Stimulated activated CD4-positive, alpha-beta T cell treated with anti-CD3 and anti-CD28 coated beads, Interleukin-2, amount 100 ng/mL, for 48 hours (primary cell): Measurements from ENCODE around the gene PRKAA2.
"Not testable (repeated sequence)": the region's sequence is repeated elsewhere in the genome, so short reads cannot be mapped to it uniquely, and the experiment has no call there.

Experiments used
- DNase-seq, 2 donors: peaks; one replicate each; pipeline ENCODE4 v3.0.0-alpha.2; 2020

The PRKAA2 gene

GRCh38 chr1:56644919-56645676, at the start of gene PRKAA2:
PRKAA2 (plus strand) TSS chr1:56645314; CDS start chr1:56645388, 74 bp downstream.
- DNase-seq = peak in 1 of 2 donors; percentile 8

- DNase-seq = not testable (repeated sequence)
Measured at GRCh38 chr1:56595397-56596191, 49.5 kb upstream of the PRKAA2 start.

- not testable (repeated sequence) for DNase-seq
Measured at GRCh38 chr1:56610097-56610496, 35.0 kb upstream of the PRKAA2 start.

GRCh38 chr1:56610770-56611169, 34.3 kb upstream of the PRKAA2 start:
- not testable (repeated sequence) for DNase-seq

DNA sequence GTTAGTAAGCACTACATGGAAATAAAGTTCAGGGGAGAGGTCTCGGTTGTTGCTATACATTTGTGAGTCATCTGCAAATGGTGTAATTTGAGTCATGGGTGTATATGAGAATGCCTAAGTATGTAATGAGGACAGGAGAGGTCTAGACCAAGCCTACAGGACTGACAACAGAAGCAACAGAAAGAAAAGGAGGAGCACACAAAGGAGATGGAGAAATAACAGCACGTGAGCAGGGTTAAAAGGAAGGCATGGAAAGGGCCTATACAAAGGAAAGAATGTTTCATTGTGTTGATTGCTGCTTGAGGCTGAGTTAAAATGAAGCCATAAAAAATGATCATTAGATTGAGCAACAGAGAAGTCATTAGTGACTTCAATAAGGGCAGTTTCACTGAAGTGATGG, 28.0 kb upstream of the PRKAA2 start:
- DNase-seq = no peak

- no peak for DNase-seq
Measured at GRCh38 chr1:56625819-56626440, 19.2 kb upstream of the PRKAA2 start.

DNA sequence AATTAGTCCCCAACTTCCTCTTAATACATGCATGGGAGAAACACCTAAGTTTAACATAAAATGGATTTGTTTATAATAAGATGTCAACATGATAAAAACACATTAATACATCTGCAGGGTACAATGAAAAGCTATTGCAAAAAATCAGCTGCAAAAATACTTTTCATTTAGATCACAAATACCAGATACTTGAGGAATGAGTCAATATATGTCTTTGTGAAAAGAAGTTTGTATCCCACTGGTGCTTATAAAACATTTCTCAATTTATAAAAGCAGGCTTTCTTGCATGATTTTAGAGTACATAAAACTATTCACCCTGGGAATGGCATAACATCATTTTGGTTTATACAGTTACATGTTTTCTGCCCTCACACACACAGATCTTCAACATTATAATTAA, 18.6 kb upstream of the PRKAA2 start:
- DNase-seq = no peak

GRCh38 chr1:56627019-56627635, 18.0 kb upstream of the PRKAA2 start:
- no peak for DNase-seq

GRCh38 chr1:56627636-56628039, 17.5 kb upstream of the PRKAA2 start:
- DNase-seq = no peak

GRCh38 chr1:56630786-56631185, 14.3 kb upstream of the PRKAA2 start:
- no peak for DNase-seq

- DNase-seq = no peak
Measured at GRCh38 chr1:56631901-56632300, 13.2 kb upstream of the PRKAA2 start.

DNA sequence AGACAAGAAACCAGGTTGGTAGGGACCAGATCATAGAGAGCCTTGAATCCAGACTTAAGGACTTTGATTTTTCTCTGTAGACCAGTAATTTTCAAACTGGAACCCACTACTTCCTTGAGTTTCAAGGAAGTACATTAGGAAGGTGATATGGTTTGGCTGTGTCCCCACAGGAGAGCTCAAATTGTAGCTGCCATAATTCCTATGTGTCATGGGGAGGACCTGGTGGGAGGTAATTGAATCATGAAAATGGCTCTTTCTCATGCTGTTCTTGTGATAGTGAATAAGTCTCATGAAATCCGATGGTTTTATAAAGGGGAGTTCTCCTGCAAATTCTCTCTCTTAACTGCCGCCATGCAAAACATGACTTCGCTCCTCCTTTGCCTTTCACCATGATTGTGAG, 10.1 kb upstream of the PRKAA2 start:
- DNase-seq = no peak

- no peak for DNase-seq
Measured at GRCh38 chr1:56638248-56638647, 6.9 kb upstream of the PRKAA2 start.

DNA sequence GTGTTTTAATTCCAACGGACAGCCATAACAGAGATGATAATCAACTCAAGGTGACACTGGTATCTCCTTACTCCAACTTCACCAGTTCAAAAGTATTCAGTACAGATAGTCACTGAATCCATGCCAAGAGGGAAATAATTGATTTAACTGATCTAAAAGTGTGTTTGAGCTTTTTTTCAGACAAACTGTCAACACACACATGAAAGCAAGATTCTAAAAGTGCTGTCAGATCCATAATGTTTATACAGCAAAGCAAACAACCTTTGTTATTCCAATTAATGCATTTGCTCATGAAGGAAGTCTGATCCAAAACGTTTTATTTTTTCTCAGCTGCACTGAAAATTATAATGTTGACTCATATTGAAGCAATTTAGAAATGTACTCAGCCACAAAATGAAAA, 5.9 kb upstream of the PRKAA2 start:
- DNase-seq = no peak

- no peak for DNase-seq
Measured at GRCh38 chr1:56643661-56644060, 1.5 kb upstream of the PRKAA2 start.

DNA sequence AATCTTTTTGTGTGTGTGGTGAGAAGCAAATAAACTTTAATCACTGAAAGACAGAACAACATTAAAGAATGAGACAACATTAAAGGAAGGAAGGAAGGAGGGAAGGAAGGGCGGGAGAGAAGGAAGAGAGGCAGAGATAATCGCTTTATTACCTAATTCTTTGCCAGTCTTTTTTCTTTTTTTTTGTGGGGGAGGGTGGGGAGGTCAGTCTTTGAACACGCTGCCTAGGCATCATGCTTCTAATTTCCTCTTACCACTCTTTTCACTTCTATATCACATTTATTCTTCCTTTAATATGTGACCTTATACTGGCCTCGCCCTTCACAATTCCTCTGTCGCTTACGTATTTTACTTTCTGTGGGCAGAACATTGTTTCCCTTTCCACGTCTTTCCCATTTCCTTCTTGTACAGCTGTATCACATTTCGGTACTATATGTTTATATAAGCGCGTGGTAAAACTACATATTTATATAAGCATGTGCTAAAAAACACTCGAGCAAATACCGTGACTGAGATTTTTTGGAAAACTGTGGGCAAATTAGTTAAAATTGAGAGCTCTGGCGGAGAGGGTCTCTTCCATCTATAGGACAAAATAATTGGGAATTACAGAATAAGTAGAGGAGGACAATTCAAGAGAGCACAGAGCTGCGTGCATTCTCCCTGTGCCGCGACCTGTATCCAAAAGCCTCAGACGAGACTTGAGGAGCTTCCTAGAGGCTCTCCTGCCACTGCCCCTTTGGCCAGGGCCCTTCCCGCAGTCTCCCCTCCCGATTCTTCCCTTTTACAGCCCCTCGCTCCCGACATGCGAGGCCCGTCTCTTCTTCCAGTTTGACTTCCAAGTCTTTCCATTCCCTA, 823 bp upstream of the PRKAA2 start:
- no peak for DNase-seq

DNA sequence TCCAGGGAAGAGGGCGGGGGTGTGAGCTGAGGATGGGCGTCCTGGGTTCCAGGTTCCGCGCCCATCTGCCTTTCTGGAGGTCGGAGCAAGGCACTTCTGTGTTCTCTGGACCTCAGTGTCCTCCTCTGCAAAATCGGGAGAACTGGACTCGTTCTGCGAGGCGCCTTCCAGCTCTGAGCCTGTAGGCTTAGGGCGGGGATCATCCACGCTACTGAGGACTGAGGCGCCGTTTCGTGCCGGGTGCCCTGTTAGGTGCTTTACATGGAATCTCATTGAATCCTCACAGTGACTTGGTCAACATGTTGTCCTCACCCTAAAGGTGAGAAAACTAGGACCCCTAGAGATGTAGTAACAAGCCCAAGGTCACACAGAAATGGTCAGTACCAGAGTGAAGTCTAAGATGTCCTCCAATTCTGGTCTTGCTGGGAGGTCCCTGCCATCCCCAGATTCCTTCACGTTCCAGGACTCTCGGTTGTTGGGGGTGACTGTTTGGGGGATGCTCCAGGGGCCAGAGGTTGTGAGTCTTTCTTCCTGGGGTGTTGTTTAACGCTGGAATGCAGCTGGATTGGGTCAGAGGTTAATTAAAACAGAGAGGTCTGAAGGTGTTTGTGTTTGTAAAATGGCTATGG, 677 bp downstream of the PRKAA2 start:
- DNase-seq = no peak

GRCh38 chr1:56646611-56647010, 1.5 kb downstream of the PRKAA2 start:
- DNase-seq = no peak

GRCh38 chr1:56647106-56647505, 2.0 kb downstream of the PRKAA2 start:
- DNase-seq = no peak

- DNase-seq = no peak
Measured at GRCh38 chr1:56648546-56648945, 3.4 kb downstream of the PRKAA2 start.

DNA sequence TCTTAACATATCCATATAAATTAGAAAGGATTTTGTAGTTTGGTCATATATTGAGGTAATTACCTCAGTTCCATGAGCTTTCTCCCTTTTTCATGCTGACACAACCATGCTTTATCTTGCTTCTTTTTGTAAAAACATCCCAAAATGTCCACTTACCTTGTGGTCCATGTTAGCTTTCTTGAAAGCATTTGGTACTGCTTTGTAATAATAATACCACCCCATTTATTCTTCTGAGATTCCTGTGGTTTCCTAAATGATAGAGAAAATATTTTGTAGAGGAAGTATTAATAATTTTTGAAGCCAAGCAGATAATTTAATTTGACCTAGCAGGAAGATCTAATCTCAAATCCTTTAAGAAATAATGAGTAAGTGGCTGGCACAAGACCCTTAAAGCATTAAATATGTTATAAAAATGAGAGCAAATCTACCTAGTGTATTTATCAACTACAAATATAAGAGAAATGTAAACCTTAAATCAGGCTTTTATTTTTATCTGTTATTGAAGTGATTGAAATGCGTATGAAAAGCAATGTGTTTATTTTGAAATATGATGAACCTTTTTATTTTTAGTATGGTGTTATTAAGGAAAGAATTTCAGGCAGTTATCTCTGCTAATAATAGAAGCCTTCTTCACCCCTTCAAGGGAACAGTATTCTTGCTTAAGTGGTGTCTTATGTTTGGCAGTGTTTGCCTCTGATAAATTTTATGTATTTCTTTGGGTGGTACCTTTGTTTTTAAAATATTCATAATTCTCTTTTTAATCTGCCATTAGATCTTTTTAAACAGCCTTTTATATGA, 9.2 kb downstream of the PRKAA2 start:
- DNase-seq = no peak
